DMS 273 treated with DMSO at 0.1 percent for 48 hours (cell line): Measurements from ENCODE around the gene B3GLCT.

Experiments used
- DNase-seq: peaks from one replicate; lab custom pipeline; 2025; lab: John Stamatoyannopoulos, UW

Gene B3GLCT

DNA sequence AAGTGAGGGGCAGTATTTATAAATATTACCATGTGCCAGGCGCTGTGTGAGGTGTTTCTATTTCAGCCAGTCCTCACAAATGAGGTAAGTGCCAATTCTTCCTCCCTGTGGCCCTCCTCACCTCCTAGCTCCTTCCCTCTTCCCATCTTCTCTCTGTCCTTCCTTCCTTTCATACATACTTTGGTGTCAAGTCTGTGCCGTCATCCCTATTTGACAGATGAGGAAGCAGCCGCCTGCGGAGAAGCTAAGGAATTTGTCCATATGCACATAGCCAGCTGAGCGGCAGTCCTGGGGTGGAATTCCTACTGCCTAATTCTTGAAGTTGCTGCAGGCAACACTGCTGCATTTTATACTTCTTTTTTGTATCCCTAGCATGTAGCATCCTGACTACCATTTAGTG, 150.8 kb downstream of the B3GLCT start:
- no peak for DNase-seq

DNA sequence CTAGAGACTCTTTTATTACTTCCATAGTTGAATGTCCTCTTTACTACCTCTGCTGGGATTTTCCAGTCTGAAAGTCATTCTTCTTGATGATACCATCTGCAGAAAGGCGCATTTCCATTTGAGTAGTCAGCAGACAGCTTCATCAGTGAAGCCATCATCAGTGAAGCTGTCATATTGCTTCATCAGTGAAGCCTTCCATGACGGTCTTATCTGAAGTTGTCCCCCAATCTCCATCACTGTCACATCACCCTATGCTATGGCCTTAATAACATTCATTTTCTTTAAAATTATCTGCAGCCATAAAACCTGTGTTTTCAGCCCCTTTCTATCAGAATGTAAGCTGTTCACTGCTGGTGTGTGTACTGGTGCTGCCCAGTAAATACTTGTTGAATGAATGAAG, 151.6 kb downstream of the B3GLCT start:
- no peak for DNase-seq

DNA sequence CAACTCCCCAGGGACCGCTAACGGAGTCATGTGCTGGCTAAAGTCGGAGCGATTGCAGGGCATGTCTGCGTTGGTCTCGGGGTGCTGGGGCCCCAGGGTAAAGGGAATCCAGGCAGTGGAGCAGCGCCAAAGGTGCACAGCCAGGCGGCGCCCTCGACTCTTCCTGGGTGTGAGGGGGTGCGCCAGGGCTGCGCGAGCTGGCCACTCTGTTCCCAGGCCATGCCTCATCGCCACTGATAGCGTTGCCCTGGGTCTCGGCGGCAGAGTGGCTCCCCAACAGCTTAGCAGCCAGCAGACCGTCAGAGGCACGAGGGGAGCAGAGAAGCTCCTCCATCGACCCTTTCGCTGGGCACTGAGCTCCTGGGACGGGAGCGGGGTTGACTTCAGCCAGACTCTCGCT, 152.7 kb downstream of the B3GLCT start:
- no peak for DNase-seq

DNA sequence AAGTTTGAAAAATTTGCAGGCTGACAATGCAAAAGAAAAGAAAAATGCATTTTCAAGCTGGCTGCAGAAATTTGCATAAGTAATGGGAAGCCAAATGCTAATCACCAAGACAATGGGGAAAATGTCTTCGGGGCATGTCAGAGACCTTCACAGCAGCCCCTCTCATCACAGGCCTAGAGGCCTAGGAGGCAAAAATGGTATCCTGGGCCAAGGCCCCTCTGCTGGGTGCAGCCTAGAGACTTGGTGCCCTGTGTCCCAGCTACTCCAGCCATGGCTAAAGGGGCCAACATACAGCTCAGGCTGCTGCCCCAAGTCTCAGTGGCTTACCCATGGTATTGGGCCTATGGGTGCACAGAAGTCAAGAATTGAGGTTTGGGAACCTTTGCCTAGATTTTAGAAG, 155.2 kb downstream of the B3GLCT start:
- no peak for DNase-seq

DNA sequence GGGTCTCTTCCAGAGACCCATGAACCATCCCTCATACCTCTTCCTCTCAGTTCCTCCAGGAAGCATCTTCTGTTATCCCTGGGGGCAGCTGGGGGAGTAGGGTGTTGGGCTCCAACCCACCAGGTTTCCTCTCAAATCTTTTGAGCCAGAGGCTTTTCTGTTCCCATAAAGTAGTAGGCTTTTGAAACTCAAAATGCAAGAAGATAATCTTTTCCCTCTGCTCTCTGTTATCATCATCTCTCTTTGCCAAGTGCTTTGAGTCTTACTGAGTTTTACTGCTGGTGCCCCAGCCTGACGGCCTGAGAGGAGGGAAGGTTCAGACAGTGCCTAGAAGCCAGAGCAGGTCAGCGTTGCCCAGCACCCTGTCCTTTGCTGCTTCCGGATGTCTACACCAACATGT, 157.2 kb downstream of the B3GLCT start:
- DNase-seq: no peak

DNA sequence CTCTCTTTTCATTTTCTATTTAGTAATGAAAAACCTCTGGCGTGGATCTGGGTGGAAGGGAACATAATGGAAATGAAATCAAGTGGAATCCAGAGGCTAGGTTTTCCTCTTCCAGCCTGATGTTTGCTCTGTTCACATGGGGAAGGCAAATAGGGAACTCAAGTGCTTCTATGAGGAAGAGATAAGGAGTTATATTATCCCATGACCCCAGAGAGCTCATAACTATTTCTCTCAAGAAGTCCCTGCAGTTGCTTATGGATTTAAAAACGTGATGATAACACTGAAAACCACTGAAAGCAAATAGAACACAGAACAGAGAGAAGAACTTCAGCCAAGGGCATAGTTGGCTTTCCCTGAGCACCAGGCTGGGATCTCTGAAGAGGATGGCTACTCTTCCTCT, 157.8 kb downstream of the B3GLCT start:
- DNase-seq: no peak

DNA sequence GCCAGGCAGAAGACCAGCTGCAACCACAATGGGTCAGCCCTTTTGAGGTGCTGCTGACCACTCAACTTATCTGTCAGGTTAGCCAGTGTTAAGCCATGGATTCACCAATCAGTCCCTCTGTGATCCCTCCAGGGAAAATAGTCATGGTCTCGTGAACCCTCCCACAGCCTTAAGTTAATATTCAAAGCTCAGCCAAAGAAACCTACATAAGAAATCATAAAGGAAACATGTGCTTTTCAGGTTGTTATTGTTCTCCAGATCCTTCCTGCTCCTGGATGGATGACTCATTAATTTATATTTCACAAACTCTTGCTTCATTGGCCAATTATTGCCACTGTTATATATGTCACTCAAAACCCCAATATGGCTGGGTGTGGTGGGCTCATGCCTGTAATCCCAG, 161.9 kb downstream of the B3GLCT start:
- no peak for DNase-seq

DNA sequence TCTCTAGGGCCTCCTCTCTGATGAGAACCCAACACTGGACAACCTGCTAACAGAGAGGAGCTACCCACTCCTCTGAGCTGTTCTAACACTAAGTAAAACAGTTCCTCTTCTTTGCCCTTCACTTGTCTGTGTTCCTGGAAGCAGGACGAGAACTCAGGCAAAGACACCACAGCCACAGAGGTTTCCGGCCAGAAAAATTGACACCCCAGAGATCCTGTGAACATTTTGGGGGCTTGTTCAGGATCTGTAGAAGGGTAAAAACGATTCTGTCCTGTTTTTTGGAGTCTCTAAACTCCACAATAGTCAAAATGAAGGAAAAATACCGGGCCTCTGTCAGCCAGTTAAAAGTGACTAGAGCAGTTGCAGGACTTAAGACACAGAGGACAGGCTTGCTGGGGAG, 165.9 kb downstream of the B3GLCT start:
- DNase-seq: no peak

DNA sequence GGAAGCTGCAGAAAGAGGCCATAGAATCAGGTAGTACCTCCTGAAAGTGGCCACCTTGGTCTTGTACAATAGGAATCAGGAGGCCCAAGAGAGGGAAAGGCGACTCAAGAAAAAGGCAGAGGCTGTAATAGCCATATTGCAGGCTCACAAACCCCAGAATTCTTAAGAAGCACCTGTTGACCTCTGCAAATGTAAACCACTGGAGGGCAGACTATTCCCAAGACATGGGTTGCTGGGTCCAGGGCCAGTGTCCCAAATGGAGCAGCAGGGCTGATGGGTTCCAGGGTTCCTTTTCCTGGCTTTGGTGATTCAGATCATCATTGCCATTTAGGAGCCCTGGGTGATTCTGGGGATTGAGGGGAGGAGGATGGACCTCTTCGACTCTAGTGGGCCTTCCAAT, 167.6 kb downstream of the B3GLCT start:
- DNase-seq: no peak

DNA sequence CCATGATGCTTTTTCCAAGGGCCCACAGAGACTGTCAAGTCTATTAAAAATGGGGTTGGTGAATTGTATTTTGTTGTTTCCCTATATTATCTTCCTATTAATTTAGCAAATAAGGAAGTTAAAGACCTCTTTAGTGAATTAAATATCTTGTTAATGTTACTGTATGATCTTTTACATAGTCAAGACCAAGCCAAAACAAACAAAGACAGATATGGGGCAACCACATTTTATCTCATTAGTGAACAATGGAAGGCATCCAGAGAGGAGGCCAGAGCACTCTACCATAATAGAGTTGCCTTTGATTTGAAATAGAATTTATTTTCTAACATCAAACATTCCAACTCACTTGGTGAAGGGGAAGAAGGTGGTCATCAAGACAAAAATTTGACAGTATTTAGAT, 169.4 kb downstream of the B3GLCT start:
- DNase-seq: no peak

DNA sequence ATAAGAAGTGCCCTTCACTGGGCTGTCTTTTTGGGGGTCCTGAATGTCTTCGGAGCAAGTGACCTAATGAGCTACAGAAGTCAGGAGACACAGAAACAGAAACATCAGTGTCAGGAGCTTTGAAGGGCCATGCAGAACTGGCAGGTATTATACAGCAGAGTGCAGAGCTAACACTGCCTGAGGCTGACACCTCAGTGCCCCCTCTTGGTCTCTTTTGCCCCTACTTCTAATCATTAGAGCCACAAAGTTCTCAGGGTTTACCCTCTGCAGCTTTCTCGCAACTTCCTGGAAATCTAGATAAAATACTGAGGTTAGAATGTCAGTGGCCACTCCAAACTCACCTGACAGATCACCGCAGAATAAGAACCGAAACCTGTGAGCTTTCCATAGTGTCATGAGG, 172.7 kb downstream of the B3GLCT start:
- DNase-seq: no peak

DNA sequence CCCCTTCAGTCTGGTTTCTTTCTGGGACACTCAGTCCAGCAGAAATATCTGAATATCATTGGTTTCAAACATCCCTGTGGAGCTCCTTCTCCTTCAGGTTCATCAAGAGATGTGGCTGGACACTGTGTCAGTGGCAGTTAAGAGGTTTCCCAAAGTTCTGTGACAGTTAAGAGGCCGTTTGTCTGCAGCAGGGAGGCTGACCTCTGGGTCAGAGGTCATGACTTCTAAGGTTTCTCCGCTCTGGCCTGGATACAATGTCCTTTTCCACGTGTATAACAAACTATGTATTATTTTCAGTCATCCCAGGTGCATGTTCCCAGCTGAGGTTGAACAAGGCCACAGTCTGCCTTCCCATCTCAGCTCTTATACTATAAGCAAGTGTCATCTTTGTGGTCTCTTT, 174.9 kb downstream of the B3GLCT start:
- DNase-seq: no peak

DNA sequence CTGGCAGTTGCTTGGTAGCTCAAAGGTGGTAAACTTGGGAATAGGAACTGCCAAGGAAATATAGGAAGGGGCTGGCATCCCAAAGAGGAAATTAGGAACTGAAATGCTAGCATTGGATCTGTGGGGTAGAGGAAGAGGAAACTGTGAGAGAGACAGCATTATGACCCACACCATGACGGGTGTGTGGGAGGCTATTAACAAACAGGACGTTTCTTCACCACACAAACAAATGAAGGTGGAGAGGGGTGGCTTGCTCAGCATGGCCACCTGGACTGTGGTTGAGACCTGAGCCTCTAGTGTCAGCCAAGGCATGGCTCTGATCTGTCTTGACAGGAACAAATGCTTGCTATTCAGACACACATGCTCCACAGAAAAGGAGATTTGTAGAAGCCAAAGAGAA, 178.2 kb downstream of the B3GLCT start:
- DNase-seq: no peak

DNA sequence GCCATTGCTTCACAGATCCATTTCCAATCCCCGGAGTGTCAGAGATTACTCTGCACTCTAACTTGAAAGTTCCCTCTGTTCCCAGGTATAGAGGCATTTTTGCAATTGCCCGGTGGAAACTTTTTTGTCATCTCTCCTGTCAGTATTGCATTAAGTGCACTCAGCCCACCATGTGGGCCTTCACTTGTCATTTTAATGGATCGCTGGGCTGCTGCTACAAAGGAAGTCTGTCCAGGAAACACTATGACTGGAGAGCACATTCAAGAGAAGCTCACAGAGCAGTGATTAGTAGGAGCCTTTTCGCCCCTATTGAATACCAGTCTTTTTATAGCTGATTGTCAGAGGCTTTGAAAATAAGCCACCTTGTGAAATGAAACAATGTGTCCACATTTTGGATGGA, 180.9 kb downstream of the B3GLCT start:
- DNase-seq: no peak
